ENCODE data around the gene EPG5. TPM values are rescaled to one million over a fixed set of nuclear protein-coding genes. Genes with fewer than 3 reads are reported as not detected.
A peak's percentile ranks its signal among the peaks of the same experiment; 100 is the strongest.

EPG5 gene
- total RNA-seq, 1 donor from 2014 or later: 10.5 TPM

DNA sequence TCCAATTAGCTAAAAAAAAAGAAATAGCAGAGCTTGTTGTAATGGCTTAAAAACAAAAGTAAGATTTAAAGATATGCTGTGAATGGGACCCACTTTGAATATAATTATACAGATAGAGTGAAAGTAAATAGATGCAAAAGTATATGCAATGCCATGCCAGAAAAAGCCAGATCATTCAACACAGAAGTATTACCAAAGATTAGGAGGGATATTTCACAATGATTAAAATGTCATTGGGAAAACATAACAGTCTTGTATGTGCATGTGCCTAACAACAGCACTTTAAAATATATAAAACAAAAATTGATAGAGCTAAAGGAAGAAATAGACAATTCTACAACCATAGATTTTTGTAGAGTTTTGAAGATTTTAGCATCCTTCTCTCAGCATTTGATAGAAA, 161.6 kb downstream of the EPG5 start:
- no peak for FAIRE-seq
- peak; percentile 71 for DNase-seq (ENCODE audit: low read depth)

DNA sequence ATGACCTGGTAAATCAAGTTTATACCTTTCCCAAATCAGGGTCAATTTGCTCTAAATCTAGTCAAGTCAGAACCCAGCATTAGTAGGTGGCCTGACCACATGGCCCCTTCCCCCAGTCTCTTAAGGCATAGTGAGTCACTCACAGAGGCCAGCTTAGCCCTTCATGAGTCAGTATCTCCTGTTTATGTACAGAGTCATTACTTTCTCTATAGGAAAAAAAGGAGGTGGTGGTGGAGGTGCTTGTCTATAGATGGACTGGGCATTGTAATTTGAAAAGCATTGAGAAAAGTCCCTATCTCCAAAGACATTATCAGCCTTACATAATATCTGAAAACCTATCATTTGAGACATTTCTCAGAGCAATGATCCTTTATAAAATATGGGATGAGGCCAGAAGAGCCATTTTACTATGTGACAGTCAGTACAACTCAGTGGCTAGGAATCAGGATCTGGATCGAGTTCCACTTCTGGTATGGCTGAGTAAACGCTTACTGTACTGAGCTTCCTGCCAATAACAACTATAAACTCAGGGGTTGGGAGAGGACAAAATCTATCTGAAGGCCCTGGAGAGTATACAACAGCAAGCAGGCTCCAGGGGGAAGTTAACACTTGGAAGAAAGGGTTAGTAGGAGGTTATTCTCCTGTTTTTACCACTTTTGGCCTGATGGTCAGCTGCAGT, 164.2 kb downstream of the EPG5 start:
- Histone ChIP-seq H3K36me3 (ENCODE audit: control insufficient read depth, insufficient read depth, low read length) (no peaks in the 10 kb centered on the region), H3K27me3 (ENCODE audit: control insufficient read depth, insufficient read depth, low read length) (no peaks in the 10 kb centered on the region), H3K4me3 (ENCODE audit: low read depth, low read length) (no peak overlapping the region)
- peak; percentile 98 for DNase-seq (ENCODE audit: low read depth)
- FAIRE-seq: no peak
- TF ChIP-seq, protein P1, sequence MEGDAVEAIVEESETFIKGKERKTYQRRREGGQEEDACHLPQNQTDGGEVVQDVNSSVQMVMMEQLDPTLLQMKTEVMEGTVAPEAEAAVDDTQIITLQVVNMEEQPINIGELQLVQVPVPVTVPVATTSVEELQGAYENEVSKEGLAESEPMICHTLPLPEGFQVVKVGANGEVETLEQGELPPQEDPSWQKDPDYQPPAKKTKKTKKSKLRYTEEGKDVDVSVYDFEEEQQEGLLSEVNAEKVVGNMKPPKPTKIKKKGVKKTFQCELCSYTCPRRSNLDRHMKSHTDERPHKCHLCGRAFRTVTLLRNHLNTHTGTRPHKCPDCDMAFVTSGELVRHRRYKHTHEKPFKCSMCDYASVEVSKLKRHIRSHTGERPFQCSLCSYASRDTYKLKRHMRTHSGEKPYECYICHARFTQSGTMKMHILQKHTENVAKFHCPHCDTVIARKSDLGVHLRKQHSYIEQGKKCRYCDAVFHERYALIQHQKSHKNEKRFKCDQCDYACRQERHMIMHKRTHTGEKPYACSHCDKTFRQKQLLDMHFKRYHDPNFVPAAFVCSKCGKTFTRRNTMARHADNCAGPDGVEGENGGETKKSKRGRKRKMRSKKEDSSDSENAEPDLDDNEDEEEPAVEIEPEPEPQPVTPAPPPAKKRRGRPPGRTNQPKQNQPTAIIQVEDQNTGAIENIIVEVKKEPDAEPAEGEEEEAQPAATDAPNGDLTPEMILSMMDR (IDR thresholded peaks at IDR 0.05; ENCODE audit: insufficient read depth, low read length, severe bottlenecking): no peak

More for the DNA sequence above, 161.6 kb downstream of the EPG5 start:
- H3K27me3 ChIP-seq (ENCODE audit: control insufficient read depth, insufficient read depth, low read length): no peaks in the 10 kb centered on the region
- no peaks in the 10 kb centered on the region for H3K36me3 ChIP-seq (ENCODE audit: control insufficient read depth, insufficient read depth, low read length)
- TF ChIP-seq, protein P1 (IDR thresholded peaks at IDR 0.05; ENCODE audit: insufficient read depth, low read length, severe bottlenecking): no peak
- H3K4me3 ChIP-seq (ENCODE audit: low read depth, low read length): no peak overlapping the region

DNA sequence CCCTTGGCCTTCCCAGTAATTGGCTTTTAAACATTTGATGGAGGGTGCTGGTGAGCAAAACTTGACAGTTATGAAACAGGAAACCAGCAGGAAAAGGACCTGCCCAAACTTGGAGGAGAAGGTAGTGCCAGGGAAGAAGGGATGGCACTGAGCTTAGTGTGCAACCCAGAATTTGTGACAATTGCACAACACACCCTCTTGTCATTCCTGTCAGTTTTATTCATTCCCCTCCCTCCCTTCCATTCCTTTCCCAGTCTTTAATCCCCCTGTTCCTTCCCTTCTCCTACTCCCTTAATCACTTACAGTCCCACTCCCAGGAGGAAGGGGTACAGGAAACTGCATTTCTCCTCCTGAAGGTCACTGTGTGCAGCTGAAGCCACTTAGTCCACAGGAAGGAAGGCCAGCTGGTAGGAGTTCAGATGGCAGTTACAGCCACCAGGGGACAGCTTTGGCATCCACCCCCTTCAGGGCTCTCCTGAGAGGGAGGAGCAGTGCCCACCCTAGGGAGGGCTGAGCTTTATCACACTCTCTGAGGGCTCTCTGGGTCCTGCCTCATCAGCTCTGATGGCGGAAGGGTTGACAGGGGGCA, 165.6 kb downstream of the EPG5 start:
- FAIRE-seq (peak; percentile 96), DNase-seq (ENCODE audit: low read depth) (peak; percentile 87)
- no peak overlapping the region for H3K4me3 ChIP-seq (ENCODE audit: low read depth, low read length)
- TF ChIP-seq, protein P1 (IDR thresholded peaks at IDR 0.05; ENCODE audit: insufficient read depth, low read length, severe bottlenecking): no peak
- H3K27me3 ChIP-seq (ENCODE audit: control insufficient read depth, insufficient read depth, low read length): no peaks in the 10 kb centered on the region
- no peaks in the 10 kb centered on the region for H3K36me3 ChIP-seq (ENCODE audit: control insufficient read depth, insufficient read depth, low read length)

Other genes starting within 250 kb of the EPG5 start
- gene SLC14A1, start 243.1 kb downstream of the EPG5 start, total RNA-seq: not detected in 2 replicates
- 0.26 TPM in 1 of 2 replicates, not detected in the other for gene SIGLEC15, start 141.7 kb downstream of the EPG5 start, total RNA-seq
- 6.0 and 6.6 TPM in 2 replicates for gene PSTPIP2, start 104.9 kb upstream of the EPG5 start, total RNA-seq
- 506 and 666 TPM in 2 replicates for gene ATP5F1A, start 131.0 kb upstream of the EPG5 start, total RNA-seq
- 12.7 and 18.7 TPM in 2 replicates for gene HAUS1, start 137.1 kb upstream of the EPG5 start, total RNA-seq